GM21390 (cell line): ENCODE results near the gene RBP7.

ENCODE experiments used
- ATAC-seq: cut with Tn5 transposase; IDR thresholded peaks from one replicate; pipeline ENCODE4 v1.9.1; 2021; ENCODE audit not compliant: unreplicated experiment

RBP7 gene

DNA sequence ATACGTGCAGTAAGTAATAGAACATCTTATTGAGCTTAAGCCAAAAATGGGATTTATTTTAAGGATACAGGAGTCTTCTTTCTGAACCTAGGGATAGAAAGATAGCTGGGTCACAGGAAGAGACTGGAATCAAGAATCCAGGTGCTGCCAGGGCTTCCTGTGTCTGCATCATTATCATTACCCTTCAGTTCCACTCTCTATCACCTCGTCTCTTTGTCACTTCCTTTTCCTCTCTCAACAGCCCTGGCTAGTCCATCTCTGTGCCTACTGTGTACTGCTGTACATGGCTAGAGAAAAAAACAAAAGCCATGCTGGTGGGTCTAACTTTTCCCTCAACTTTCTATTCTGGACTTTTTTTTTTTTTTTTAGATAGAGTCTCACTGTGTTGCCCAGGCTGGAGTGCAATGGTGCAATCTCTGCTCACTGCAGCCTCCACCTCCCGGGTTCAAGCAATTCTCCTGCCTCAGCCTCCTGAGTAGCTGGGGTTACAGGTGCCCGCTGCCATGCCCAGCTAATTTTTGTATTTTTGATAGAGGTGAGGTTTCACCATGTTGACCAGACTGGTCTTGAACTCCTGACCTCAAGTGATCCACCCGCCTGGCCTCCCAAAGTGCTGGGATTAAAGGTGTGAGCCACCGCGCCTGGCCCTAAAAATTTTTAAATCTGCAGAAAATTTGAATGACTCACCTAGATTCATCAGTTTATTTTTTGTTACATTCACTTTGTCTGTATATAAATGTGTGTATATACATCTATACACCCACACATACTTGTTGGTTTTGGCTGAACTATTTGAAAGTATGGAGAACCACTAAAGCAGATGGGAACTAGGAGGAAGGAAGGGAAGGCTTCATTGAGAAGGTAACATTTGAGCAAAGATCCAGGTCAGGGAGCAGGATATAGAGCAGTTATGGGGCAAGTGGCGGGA lies 67.7 kb downstream of the RBP7 start:
- ATAC-seq: no peak

DNA sequence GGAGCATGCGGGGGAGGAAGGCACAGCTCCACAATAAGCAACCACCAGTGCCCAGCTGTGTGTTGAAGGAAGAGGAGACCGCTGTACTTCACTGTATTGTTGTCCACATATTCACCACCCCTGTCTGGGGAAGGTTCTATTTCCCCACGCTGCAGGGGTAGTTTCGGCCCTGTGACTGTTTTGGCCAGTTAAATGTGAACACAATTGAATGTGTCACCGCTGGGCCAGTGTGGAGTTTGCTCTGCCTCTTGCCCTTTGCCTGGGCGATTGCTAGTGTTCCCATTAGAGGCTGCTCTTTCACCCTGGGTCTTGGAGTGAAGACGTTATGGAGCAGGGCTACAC lies 68.3 kb downstream of the RBP7 start:
- no peak for ATAC-seq
